Chondrocyte (in vitro differentiated cells): ENCODE results near the gene GUCA2B. TPM values are rescaled to one million over a fixed set of nuclear protein-coding genes. Genes with fewer than 3 reads are reported as not detected.

Experiments used
- DNase-seq: peaks from one replicate; pipeline ENCODE4 v3.0.0; 2021; ENCODE audit warnings: mixed read lengths, low spot score
- H3K27ac Mint-ChIP-seq: one replicate; pipeline ENCODE4 v1.8.0; 2021; ENCODE audit warnings: mild to moderate bottlenecking, moderate library complexity, mixed read lengths; ENCODE audit not compliant: unreplicated experiment
- H3K27me3 Mint-ChIP-seq: 2 replicates; pipeline ENCODE4 v1.8.0; 2021; ENCODE audit warnings: low read depth, mixed read lengths
- H3K36me3 Mint-ChIP-seq: 2 replicates; pipeline ENCODE4 v1.8.0; 2021; ENCODE audit warnings: low read depth, mixed read lengths
- H3K4me1 Mint-ChIP-seq: 2 replicates; pipeline ENCODE4 v1.8.0; 2021; ENCODE audit warnings: low read depth, mild to moderate bottlenecking, mixed read lengths
- H3K4me3 Mint-ChIP-seq: one replicate; pipeline ENCODE4 v1.8.0; 2021; ENCODE audit warnings: mild to moderate bottlenecking, moderate library complexity, mixed read lengths; ENCODE audit not compliant: unreplicated experiment
- H3K9me3 Mint-ChIP-seq: 2 replicates; pipeline ENCODE4 v1.8.0; 2021; ENCODE audit warnings: low read depth, mixed read lengths
- CTCF ChIP-seq: fragments of 200-600 bp; sonication (generic); IDR thresholded peaks from 2 replicates; pipeline ENCODE4 v1.5.0; 2021; ENCODE audit warnings: antibody characterized with exemption, mild to moderate bottlenecking, moderate library complexity
- total RNA-seq: library from RNA; stranded (reverse); gene quantifications from 3 replicates; pipeline ENCODE4 v1.2.1, GENCODE V29; 2021

The GUCA2B gene
- total RNA-seq, 1 donor from 2014 or later: not detected

- peaks cover 3% of the 10 kb centered on the region for H3K4me1 Mint-ChIP-seq
- H3K36me3 Mint-ChIP-seq: peaks cover 10% of the 10 kb centered on the region
- H3K4me3 Mint-ChIP-seq: no peak overlapping the region
- no peak for DNase-seq
- H3K9me3 Mint-ChIP-seq: peaks cover 16% of the 10 kb centered on the region
- H3K27me3 Mint-ChIP-seq: peaks cover 9% of the 10 kb centered on the region
- no peak overlapping the region for H3K27ac Mint-ChIP-seq
- no peak for TF ChIP-seq CTCF
Measured at GRCh38 chr1:42158189-42158588, 5.0 kb downstream of the GUCA2B start.

DNA sequence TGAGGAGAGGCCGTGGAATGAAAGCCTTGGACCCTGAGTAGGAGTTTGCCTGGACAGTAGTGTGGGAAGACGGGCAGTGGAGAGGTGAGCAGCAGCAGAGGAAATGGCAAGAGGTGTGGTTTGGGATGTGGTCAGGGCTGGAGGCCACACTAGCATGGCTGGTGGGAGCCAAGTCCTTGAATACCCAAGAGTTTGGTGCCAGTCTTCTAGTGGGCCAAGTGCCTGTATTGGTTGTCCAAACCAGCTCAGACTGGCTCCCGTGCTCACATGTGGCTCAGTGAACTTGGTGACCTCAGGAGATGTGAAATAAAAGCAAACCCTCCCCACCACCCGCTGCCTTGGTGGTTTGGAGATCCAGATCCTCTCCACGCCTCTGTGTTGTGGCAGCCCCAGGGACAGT lies 9.0 kb downstream of the GUCA2B start:
- peaks cover 17% of the 10 kb centered on the region for H3K4me1 Mint-ChIP-seq
- no peak for TF ChIP-seq CTCF
- peaks cover 16% of the 10 kb centered on the region for H3K9me3 Mint-ChIP-seq
- peaks cover 10% of the 10 kb centered on the region for H3K36me3 Mint-ChIP-seq
- H3K27ac Mint-ChIP-seq: no peak overlapping the region
- H3K4me3 Mint-ChIP-seq: no peak overlapping the region
- no peak for DNase-seq
- H3K27me3 Mint-ChIP-seq: peaks cover 5% of the 10 kb centered on the region

- peaks cover 10% of the 10 kb centered on the region for H3K36me3 Mint-ChIP-seq
- H3K9me3 Mint-ChIP-seq: peaks cover 16% of the 10 kb centered on the region
- DNase-seq: no peak
- TF ChIP-seq CTCF: no peak
- H3K27ac Mint-ChIP-seq: no peak overlapping the region
- no peak overlapping the region for H3K4me3 Mint-ChIP-seq
- peaks cover 5% of the 10 kb centered on the region for H3K27me3 Mint-ChIP-seq
- H3K4me1 Mint-ChIP-seq: peaks cover 17% of the 10 kb centered on the region
Measured at GRCh38 chr1:42163114-42163513, 9.9 kb downstream of the GUCA2B start.

GRCh38 chr1:42163536-42164503 lies 10.6 kb downstream of the GUCA2B start:
- Mint-ChIP-seq H3K27me3 (peaks cover 5% of the 10 kb centered on the region), H3K36me3 (peaks cover 10% of the 10 kb centered on the region), H3K4me1 (peaks cover 17% of the 10 kb centered on the region), H3K27ac (no peak overlapping the region), H3K9me3 (peaks cover 16% of the 10 kb centered on the region), H3K4me3 (no peak overlapping the region)
- no peak for DNase-seq
- TF ChIP-seq CTCF: no peak

- H3K9me3 Mint-ChIP-seq: peaks cover 15% of the 10 kb centered on the region
- H3K36me3 Mint-ChIP-seq: peaks cover 10% of the 10 kb centered on the region
- peaks cover 14% of the 10 kb centered on the region for H3K4me1 Mint-ChIP-seq
- no peak for TF ChIP-seq CTCF
- H3K4me3 Mint-ChIP-seq: no peak within 1 kb of the TSS
- H3K27me3 Mint-ChIP-seq: peaks cover 5% of the 10 kb centered on the region
- no peak within 1 kb of the TSS for H3K27ac Mint-ChIP-seq
- DNase-seq: no peak
Measured at GRCh38 chr1:42164551-42165420, 11.6 kb downstream of the GUCA2B start, which contains the start of gene GUCA2A. Gene GUCA2A (minus strand): TSS chr1:42164745. CDS start chr1:42164712, 33 bp downstream.
